ENCODE data around the gene IMPA2. TPM values are rescaled to one million over a fixed set of nuclear protein-coding genes. Genes with fewer than 3 reads are reported as not detected.
"Not testable (repeated sequence)": the region's sequence is repeated elsewhere in the genome, so short reads cannot be mapped to it uniquely, and the experiment has no call there.

The IMPA2 gene
- total RNA-seq, 1 donor from 2014 or later, result 41.9 TPM

DNA sequence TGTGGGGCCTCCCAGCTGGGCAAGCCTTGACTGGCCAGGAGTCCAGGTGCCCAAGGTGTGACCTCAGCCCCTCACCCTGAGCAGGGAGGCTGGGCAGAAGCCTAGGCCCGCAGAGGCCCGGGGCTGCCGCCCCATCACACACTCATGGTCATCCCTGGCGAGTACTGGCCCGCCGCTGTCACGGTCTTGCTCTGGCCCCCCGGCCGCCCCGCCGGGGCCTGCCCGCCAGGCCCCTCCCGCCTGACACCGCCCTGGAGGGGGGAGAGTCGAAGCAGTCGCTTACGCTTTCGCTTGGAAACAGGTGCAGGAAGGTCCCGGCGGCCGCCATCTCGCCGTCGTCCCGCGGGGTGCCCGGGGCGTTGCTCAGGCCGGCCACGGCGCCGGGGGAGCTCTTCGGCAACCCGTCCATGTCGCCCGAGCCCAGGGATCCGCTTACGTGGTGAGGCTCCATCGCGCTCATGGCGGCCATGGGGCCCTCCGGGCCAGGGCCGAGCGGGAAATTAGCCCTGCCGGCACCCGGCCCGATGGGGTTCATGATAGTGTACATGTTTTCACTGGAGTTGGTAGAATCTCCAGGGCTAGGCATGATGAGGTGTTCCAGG is 85.7 kb downstream of the IMPA2 start:
- peaks cover 3% of the 10 kb centered on the region for H3K27me3 Mint-ChIP-seq (ENCODE audit: insufficient read depth, low read depth)
- no peak for DNase-seq (ENCODE audit: low spot score)
- TF ChIP-seq, protein P1, sequence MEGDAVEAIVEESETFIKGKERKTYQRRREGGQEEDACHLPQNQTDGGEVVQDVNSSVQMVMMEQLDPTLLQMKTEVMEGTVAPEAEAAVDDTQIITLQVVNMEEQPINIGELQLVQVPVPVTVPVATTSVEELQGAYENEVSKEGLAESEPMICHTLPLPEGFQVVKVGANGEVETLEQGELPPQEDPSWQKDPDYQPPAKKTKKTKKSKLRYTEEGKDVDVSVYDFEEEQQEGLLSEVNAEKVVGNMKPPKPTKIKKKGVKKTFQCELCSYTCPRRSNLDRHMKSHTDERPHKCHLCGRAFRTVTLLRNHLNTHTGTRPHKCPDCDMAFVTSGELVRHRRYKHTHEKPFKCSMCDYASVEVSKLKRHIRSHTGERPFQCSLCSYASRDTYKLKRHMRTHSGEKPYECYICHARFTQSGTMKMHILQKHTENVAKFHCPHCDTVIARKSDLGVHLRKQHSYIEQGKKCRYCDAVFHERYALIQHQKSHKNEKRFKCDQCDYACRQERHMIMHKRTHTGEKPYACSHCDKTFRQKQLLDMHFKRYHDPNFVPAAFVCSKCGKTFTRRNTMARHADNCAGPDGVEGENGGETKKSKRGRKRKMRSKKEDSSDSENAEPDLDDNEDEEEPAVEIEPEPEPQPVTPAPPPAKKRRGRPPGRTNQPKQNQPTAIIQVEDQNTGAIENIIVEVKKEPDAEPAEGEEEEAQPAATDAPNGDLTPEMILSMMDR (IDR thresholded peaks at IDR 0.05), result no peak
- TF ChIP-seq EZH2phosphoT487 (IDR thresholded peaks at IDR 0.05) (no peak), EZH2 (IDR thresholded peaks at IDR 0.05) (no peak)

GRCh38 chr18:12067671-12068070 is 86.4 kb downstream of the IMPA2 start:
- no peaks in the 10 kb centered on the region for H3K27me3 ChIP-seq
- no peaks in the 10 kb centered on the region for H3K36me3 Mint-ChIP-seq
- H3K4me1 ChIP-seq, result no peaks in the 10 kb centered on the region
- H3K27ac Mint-ChIP-seq, result no peak overlapping the region
- no peaks in the 10 kb centered on the region for H3K9me3 Mint-ChIP-seq
- no peaks in the 10 kb centered on the region for H3K36me3 ChIP-seq
- no peak overlapping the region for H3K4me3 ChIP-seq
- no peaks in the 10 kb centered on the region for H3K79me2 ChIP-seq (ENCODE audit: low read depth)
- TF ChIP-seq EZH2phosphoT487 (IDR thresholded peaks at IDR 0.05) (no peak), EZH2 (IDR thresholded peaks at IDR 0.05) (no peak)
- TF ChIP-seq, protein P1 (IDR thresholded peaks at IDR 0.05), result no peak
- H3K9me3 ChIP-seq (ENCODE audit: low read depth), result no peaks in the 10 kb centered on the region
- H2AFZ ChIP-seq (replicated peaks), result no peak overlapping the region
- no peak overlapping the region for H3K9ac ChIP-seq
- H3F3A ChIP-seq (ENCODE audit: low read depth), result no peaks in the 10 kb centered on the region
- no peaks in the 10 kb centered on the region for H3K4me1 Mint-ChIP-seq
- peaks cover 3% of the 10 kb centered on the region for H3K27me3 Mint-ChIP-seq (ENCODE audit: insufficient read depth, low read depth)
- no peak overlapping the region for H3K27ac ChIP-seq
- H4K20me1 ChIP-seq (ENCODE audit: low read depth), result no peaks in the 10 kb centered on the region
- no peak overlapping the region for H3K4me2 ChIP-seq
- no peak for DNase-seq (ENCODE audit: low spot score)
- no peak overlapping the region for H3K4me3 Mint-ChIP-seq

More for the DNA sequence above, 85.7 kb downstream of the IMPA2 start:
- no peak overlapping the region for H3K27ac ChIP-seq
- no peaks in the 10 kb centered on the region for H4K20me1 ChIP-seq (ENCODE audit: low read depth)
- H3K9ac ChIP-seq, result no peak overlapping the region
- H3K4me1 ChIP-seq, result no peaks in the 10 kb centered on the region
- no peaks in the 10 kb centered on the region for H3K36me3 ChIP-seq
- H3K4me3 Mint-ChIP-seq, result no peak overlapping the region
- no peak overlapping the region for H3K27ac Mint-ChIP-seq
- no peaks in the 10 kb centered on the region for H3K27me3 ChIP-seq
- no peaks in the 10 kb centered on the region for H3K9me3 Mint-ChIP-seq
- H3K9me3 ChIP-seq (ENCODE audit: low read depth), result no peaks in the 10 kb centered on the region
- no peak overlapping the region for H3K4me2 ChIP-seq
- H3K4me3 ChIP-seq, result no peak overlapping the region
- no peaks in the 10 kb centered on the region for H3K4me1 Mint-ChIP-seq
- no peak overlapping the region for H2AFZ ChIP-seq (replicated peaks)
- H3F3A ChIP-seq (ENCODE audit: low read depth), result no peaks in the 10 kb centered on the region
- no peaks in the 10 kb centered on the region for H3K36me3 Mint-ChIP-seq
- no peaks in the 10 kb centered on the region for H3K79me2 ChIP-seq (ENCODE audit: low read depth)

DNA sequence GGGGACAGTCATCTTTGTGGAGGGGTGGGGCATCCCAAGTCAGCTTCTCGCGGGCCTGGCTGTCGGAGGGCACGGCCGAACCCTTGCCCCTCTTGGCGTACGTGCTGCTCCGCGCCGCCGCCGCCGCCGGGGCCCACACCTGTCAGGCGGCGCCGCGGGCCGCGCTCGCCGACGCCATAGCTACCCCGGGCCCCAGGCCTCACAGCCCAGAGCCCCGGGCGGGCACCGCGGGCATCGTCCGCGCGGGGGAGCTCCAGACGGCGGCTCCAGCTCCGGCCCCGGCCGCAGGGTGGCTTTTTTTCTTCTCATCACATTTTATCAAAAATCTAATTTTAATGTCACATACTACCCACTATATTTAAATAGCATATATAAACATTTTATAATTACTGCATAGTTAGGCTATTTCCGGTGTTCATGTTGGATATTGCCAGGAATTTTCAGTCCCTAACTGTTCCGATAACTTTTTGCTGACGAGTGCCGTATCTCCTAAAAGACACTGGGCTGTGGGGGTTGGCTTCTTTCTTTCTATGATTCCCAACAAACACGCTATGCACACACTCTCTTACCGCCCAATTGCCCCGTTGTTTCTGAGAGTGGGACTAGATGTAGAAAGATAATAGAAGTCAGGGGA is 87.1 kb downstream of the IMPA2 start:
- not testable (repeated sequence) for H3K27me3 ChIP-seq; H3K4me2 ChIP-seq; H3F3A ChIP-seq (ENCODE audit: low read depth); H3K27me3 Mint-ChIP-seq (ENCODE audit: insufficient read depth, low read depth); H3K36me3 Mint-ChIP-seq; H3K27ac Mint-ChIP-seq; H3K4me3 ChIP-seq; H3K9me3 Mint-ChIP-seq; H2AFZ ChIP-seq (replicated peaks); H3K36me3 ChIP-seq; H3K9me3 ChIP-seq (ENCODE audit: low read depth); H3K4me3 Mint-ChIP-seq; H3K4me1 ChIP-seq; DNase-seq (ENCODE audit: low spot score); H3K4me1 Mint-ChIP-seq; H3K9ac ChIP-seq; H4K20me1 ChIP-seq (ENCODE audit: low read depth); H3K27ac ChIP-seq; H3K79me2 ChIP-seq (ENCODE audit: low read depth)

- H3K27me3 ChIP-seq, result no peaks in the 10 kb centered on the region
- H3K9ac ChIP-seq, result no peak overlapping the region
- no peak for DNase-seq (ENCODE audit: low spot score)
- TF ChIP-seq EZH2 (IDR thresholded peaks at IDR 0.05) (no peak), EZH2phosphoT487 (IDR thresholded peaks at IDR 0.05) (no peak)
- TF ChIP-seq, protein P1 (IDR thresholded peaks at IDR 0.05), result no peak
- no peak overlapping the region for H3K4me2 ChIP-seq
- H3K4me1 ChIP-seq, result no peaks in the 10 kb centered on the region
- no peaks in the 10 kb centered on the region for H4K20me1 ChIP-seq (ENCODE audit: low read depth)
- H3F3A ChIP-seq (ENCODE audit: low read depth), result no peaks in the 10 kb centered on the region
- no peak overlapping the region for H3K4me3 Mint-ChIP-seq
- peaks cover 3% of the 10 kb centered on the region for H3K27me3 Mint-ChIP-seq (ENCODE audit: insufficient read depth, low read depth)
- no peak overlapping the region for H3K27ac Mint-ChIP-seq
- H3K9me3 Mint-ChIP-seq, result no peaks in the 10 kb centered on the region
- no peaks in the 10 kb centered on the region for H3K9me3 ChIP-seq (ENCODE audit: low read depth)
- no peaks in the 10 kb centered on the region for H3K36me3 Mint-ChIP-seq
- H3K79me2 ChIP-seq (ENCODE audit: low read depth), result no peaks in the 10 kb centered on the region
- H2AFZ ChIP-seq (replicated peaks), result no peak overlapping the region
- no peak overlapping the region for H3K4me3 ChIP-seq
- no peaks in the 10 kb centered on the region for H3K36me3 ChIP-seq
- no peak overlapping the region for H3K27ac ChIP-seq
- no peaks in the 10 kb centered on the region for H3K4me1 Mint-ChIP-seq
Observed at GRCh38 chr18:12068950-12069320, 87.6 kb downstream of the IMPA2 start.

DNA sequence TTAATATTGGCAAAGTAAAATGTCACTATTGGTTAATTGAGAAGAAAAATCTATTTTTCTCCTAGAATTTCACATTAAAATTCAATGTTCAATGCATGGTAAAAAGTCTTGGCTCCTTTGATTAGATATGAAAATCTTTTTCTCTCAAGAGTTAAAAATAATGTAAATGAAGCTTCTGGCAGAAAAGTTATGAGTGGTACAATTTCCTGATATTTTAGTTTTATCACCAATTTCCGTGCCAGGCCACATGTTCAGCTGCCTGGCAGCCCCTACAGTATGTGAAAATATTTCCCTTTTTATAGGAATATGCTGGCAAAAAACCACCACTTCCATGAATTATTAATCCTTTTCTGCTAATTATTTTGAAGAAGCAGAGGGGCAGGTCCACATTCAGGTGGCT is 89.8 kb downstream of the IMPA2 start:
- H3K36me3 ChIP-seq; H3K79me2 ChIP-seq (ENCODE audit: low read depth); H3K27ac ChIP-seq; H3K27me3 Mint-ChIP-seq (ENCODE audit: insufficient read depth, low read depth); H4K20me1 ChIP-seq (ENCODE audit: low read depth); DNase-seq (ENCODE audit: low spot score); H3K4me1 ChIP-seq; H3K4me3 Mint-ChIP-seq; H3K9me3 ChIP-seq (ENCODE audit: low read depth); H3K27ac Mint-ChIP-seq; H3K36me3 Mint-ChIP-seq; H2AFZ ChIP-seq (replicated peaks); H3K9ac ChIP-seq; H3K4me2 ChIP-seq; H3K4me1 Mint-ChIP-seq; H3K9me3 Mint-ChIP-seq; H3F3A ChIP-seq (ENCODE audit: low read depth); H3K4me3 ChIP-seq: not testable (repeated sequence)
- H3K27me3 ChIP-seq, result peaks cover 13% of the 10 kb centered on the region

All from neural progenitor cell (in vitro differentiated cells).